GM12878 (cell line): ENCODE data around the gene TP63.
A peak's percentile ranks its signal among the peaks of the same experiment; 100 is the strongest.

Experiments
- EZH2 ChIP-seq: IDR thresholded peaks from 2 replicates; pipeline ENCODE4 v1.6.1; 2012; ENCODE audit warnings: low read depth, mild to moderate bottlenecking, control low read depth, inconsistent platforms, low read length, borderline replicate concordance; ENCODE audit not compliant: control insufficient read depth
- NFXL1 ChIP-seq: fragments of 450-650 bp; IDR thresholded peaks from 2 replicates; pipeline ENCODE4 v1.6.1; 2017; ENCODE audit warnings: antibody characterized with exemption, mild to moderate bottlenecking, borderline replicate concordance
- POLR2A ChIP-seq: IDR thresholded peaks from 2 replicates; pipeline ENCODE4 v1.6.1; 2011; ENCODE audit warnings: low read depth, mild to moderate bottlenecking, low read length
- POLR2AphosphoS5 ChIP-seq: IDR thresholded peaks from 2 replicates; pipeline ENCODE4 v1.6.1; 2011; ENCODE audit warnings: mild to moderate bottlenecking, low read length, inconsistent platforms
- ZNF274 ChIP-seq: IDR thresholded peaks from one replicate; pipeline ENCODE4 v1.8.0; 2011; ENCODE audit not compliant: insufficient read length, insufficient read depth
- TF ChIP-seq, protein P1 (sequence below): fragments of 450-650 bp; IDR thresholded peaks from 2 replicates; pipeline ENCODE4 v1.6.1; 2016; ENCODE audit warnings: mild to moderate bottlenecking
- TF ChIP-seq, protein P2 (sequence below), 3 experiments: IDR thresholded peaks in 2 of 3; conservative IDR thresholded peaks in 1 of 3; 2 replicates each; pipeline ENCODE4 v1.5.1; 2011; ENCODE audit warnings: low read depth in 3 of 3, low read length in 3 of 3, mild to moderate bottlenecking in 3 of 3, control low read depth in 2 of 3, moderate library complexity in 2 of 3, inconsistent platforms in 1 of 3, mixed read lengths in 1 of 3; ENCODE audit not compliant: control insufficient read depth in 2 of 3, insufficient read depth in 1 of 3; ENCODE audit errors: extremely low read depth in 1 of 3
- TF ChIP-seq, protein P3 (sequence below): IDR thresholded peaks from 2 replicates; pipeline ENCODE4 v1.6.1; 2012; ENCODE audit warnings: low read length, inconsistent platforms

DNA sequence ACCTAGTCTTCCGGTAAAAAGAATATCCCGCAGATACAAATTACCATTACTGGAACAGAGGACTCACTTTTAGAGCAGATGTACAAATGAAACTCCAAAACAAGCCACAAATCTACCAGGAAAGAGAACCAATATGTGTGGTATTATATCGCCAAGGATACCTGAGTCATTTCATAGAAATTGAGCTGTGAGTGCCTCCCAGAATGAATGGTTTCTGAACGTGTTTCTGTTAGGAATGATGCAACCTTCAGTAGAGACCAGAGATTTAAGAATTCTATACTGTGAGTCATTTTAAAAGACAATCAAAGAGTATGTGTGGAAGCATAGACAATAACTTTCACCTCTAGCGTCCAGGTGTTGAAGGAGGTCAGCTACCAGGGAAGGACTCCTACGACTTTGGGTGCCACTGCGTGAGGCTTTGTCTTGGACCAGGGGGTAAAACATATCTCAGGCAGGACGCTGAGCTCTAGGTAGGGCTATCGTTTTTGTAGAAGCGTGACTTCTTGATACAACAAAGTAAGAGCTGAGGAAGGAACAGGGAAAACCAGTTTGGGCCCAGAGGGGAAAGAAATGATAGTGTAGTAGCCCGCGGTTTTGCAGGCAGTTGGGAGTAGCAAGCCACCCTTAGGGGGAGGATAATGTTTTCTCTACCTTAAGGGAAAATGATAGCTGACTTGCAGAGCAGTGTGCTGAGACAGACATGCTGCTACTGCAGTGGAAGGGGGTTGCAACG, 210.4 kb downstream of the TP63 start:
- TF ChIP-seq ZNF274 = no peak
- TF ChIP-seq, protein P1, sequence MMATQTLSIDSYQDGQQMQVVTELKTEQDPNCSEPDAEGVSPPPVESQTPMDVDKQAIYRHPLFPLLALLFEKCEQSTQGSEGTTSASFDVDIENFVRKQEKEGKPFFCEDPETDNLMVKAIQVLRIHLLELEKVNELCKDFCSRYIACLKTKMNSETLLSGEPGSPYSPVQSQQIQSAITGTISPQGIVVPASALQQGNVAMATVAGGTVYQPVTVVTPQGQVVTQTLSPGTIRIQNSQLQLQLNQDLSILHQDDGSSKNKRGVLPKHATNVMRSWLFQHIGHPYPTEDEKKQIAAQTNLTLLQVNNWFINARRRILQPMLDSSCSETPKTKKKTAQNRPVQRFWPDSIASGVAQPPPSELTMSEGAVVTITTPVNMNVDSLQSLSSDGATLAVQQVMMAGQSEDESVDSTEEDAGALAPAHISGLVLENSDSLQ = no peak
- TF ChIP-seq POLR2AphosphoS5 = no peak
- TF ChIP-seq, protein P2, sequence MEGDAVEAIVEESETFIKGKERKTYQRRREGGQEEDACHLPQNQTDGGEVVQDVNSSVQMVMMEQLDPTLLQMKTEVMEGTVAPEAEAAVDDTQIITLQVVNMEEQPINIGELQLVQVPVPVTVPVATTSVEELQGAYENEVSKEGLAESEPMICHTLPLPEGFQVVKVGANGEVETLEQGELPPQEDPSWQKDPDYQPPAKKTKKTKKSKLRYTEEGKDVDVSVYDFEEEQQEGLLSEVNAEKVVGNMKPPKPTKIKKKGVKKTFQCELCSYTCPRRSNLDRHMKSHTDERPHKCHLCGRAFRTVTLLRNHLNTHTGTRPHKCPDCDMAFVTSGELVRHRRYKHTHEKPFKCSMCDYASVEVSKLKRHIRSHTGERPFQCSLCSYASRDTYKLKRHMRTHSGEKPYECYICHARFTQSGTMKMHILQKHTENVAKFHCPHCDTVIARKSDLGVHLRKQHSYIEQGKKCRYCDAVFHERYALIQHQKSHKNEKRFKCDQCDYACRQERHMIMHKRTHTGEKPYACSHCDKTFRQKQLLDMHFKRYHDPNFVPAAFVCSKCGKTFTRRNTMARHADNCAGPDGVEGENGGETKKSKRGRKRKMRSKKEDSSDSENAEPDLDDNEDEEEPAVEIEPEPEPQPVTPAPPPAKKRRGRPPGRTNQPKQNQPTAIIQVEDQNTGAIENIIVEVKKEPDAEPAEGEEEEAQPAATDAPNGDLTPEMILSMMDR (IDR thresholded peaks at IDR 0.05 in 2 of 3, conservative IDR thresholded peaks at IDR 0.05 in 1 of 3; ENCODE audit: control insufficient read depth in 2 of 3, extremely low read depth in 1 of 3, insufficient read depth in 1 of 3, low read depth in 3 of 3, low read length in 3 of 3) = no peak
- no peak for TF ChIP-seq EZH2
- TF ChIP-seq POLR2A = no peak
- TF ChIP-seq, protein P3, sequence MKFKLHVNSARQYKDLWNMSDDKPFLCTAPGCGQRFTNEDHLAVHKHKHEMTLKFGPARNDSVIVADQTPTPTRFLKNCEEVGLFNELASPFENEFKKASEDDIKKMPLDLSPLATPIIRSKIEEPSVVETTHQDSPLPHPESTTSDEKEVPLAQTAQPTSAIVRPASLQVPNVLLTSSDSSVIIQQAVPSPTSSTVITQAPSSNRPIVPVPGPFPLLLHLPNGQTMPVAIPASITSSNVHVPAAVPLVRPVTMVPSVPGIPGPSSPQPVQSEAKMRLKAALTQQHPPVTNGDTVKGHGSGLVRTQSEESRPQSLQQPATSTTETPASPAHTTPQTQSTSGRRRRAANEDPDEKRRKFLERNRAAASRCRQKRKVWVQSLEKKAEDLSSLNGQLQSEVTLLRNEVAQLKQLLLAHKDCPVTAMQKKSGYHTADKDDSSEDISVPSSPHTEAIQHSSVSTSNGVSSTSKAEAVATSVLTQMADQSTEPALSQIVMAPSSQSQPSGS = peak; percentile 89
- no peak for TF ChIP-seq NFXL1
